HEK293 (cell line): Measurements from ENCODE around the gene ERBIN.

Experiments
- CTCF ChIA-PET: fragments of 350-600 bp; formaldehyde crosslinking; extraction: SDS; loops from one replicate; lab custom pipeline; 2021; ENCODE audit warnings: antibody characterized with exemption; lab: Yijun Ruan, JAX
- POLR2A ChIA-PET: fragments of 300-600 bp; formaldehyde crosslinking; extraction: SDS; loops from one replicate; lab custom pipeline; 2020; ENCODE audit warnings: antibody characterized with exemption, inconsistent platforms; lab: Yijun Ruan, JAX
- H3K27ac ChIP-seq: fragments of 200-500 bp; sonication (Bioruptor generic); 2 replicates; pipeline ENCODE4 v1.5.1; 2014; ENCODE audit warnings: low read depth, low read length, control low read depth, inconsistent platforms; ENCODE audit errors: extremely low read depth
- H3K36me3 ChIP-seq, 2 experiments: fragments of 200-500 bp in 1 of 2; sonication (Bioruptor generic) in 1 of 2; 1 replicate in 1 of 2; 2 replicates in 1 of 2; pipeline ENCODE4 v1.5.1; 2014 to 2017; ENCODE audit warnings: inconsistent platforms in 2 of 2, low read length in 2 of 2; ENCODE audit not compliant: control insufficient read depth in 2 of 2, insufficient read depth in 1 of 2
- H3K4me1 ChIP-seq: fragments of 200-500 bp; sonication (Bioruptor generic); 2 replicates; pipeline ENCODE4 v1.5.1; 2014; ENCODE audit warnings: mild to moderate bottlenecking, low read length, inconsistent platforms; ENCODE audit not compliant: control insufficient read depth, insufficient read depth
- H3K4me3 ChIP-seq: 2 replicates; pipeline ENCODE4 v1.5.1; 2011; ENCODE audit warnings: low read depth, mild to moderate bottlenecking, control low read depth, low read length, moderate library complexity
- H3K9me3 ChIP-seq: fragments of 200-500 bp; sonication (Bioruptor generic); 2 replicates; pipeline ENCODE4 v1.5.1; 2014; ENCODE audit warnings: low read depth, low read length, inconsistent platforms; ENCODE audit not compliant: control insufficient read depth, insufficient read depth
- BCL11B ChIP-seq: fragments of 450-650 bp; formaldehyde crosslinking; IDR thresholded peaks from 2 replicates; pipeline ENCODE4 v1.5.1; 2016; ENCODE audit warnings: low read depth, missing biosample characterization, missing genetic modification characterization
- BCL6B ChIP-seq: fragments of 450-650 bp; formaldehyde crosslinking; IDR thresholded peaks from 2 replicates; pipeline ENCODE4 v1.5.1; 2017; ENCODE audit warnings: missing biosample characterization, missing genetic modification characterization
- FEZF1 ChIP-seq: fragments of 450-650 bp; formaldehyde crosslinking; IDR thresholded peaks from 2 replicates; pipeline ENCODE4 v1.5.1; 2016; ENCODE audit warnings: missing biosample characterization, missing genetic modification characterization
- IKZF3 ChIP-seq: fragments of 450-650 bp; IDR thresholded peaks from 2 replicates; pipeline ENCODE4 v1.5.0; 2018; ENCODE audit warnings: missing biosample characterization, mild to moderate bottlenecking, missing genetic modification characterization, moderate library complexity
- KLF16 ChIP-seq: fragments of 450-650 bp; formaldehyde crosslinking; IDR thresholded peaks from 2 replicates; pipeline ENCODE4 v1.5.1; 2017; ENCODE audit warnings: missing biosample characterization, missing genetic modification characterization
- KLF17 ChIP-seq: fragments of 450-650 bp; formaldehyde crosslinking; IDR thresholded peaks from 2 replicates; pipeline ENCODE4 v1.5.1; 2016; ENCODE audit warnings: missing biosample characterization, missing genetic modification characterization
- OSR2 ChIP-seq: fragments of 450-650 bp; formaldehyde crosslinking; IDR thresholded peaks from 2 replicates; pipeline ENCODE4 v1.5.1; 2016; ENCODE audit warnings: missing biosample characterization, missing genetic modification characterization
- PRDM4 ChIP-seq: fragments of 450-650 bp; formaldehyde crosslinking; IDR thresholded peaks from 2 replicates; pipeline ENCODE4 v1.5.1; 2017; ENCODE audit warnings: missing biosample characterization, missing genetic modification characterization
- PRDM6 ChIP-seq: fragments of 450-650 bp; formaldehyde crosslinking; IDR thresholded peaks from 2 replicates; pipeline ENCODE4 v1.5.1; 2017; ENCODE audit warnings: missing biosample characterization, missing genetic modification characterization
- RBAK ChIP-seq: fragments of 450-650 bp; formaldehyde crosslinking; IDR thresholded peaks from 2 replicates; pipeline ENCODE4 v1.5.1; 2016; ENCODE audit warnings: missing biosample characterization, missing genetic modification characterization
- SETDB1 ChIP-seq: IDR thresholded peaks from one replicate; pipeline ENCODE4 v1.6.1; 2017; ENCODE audit warnings: mild to moderate bottlenecking, low read length, moderate library complexity, mixed read lengths; ENCODE audit not compliant: insufficient read length
- WT1 ChIP-seq: fragments of 450-650 bp; formaldehyde crosslinking; IDR thresholded peaks from 2 replicates; pipeline ENCODE4 v1.5.1; 2016; ENCODE audit warnings: missing biosample characterization, missing genetic modification characterization
- YY2 ChIP-seq: fragments of 450-650 bp; formaldehyde crosslinking; IDR thresholded peaks from 2 replicates; pipeline ENCODE4 v1.5.1; 2016; ENCODE audit warnings: missing biosample characterization, missing genetic modification characterization
- ZBTB49 ChIP-seq: fragments of 450-650 bp; formaldehyde crosslinking; IDR thresholded peaks from 2 replicates; pipeline ENCODE4 v1.5.1; 2016; ENCODE audit warnings: missing biosample characterization, missing genetic modification characterization, low read depth
- ZNF324 ChIP-seq: fragments of 450-650 bp; formaldehyde crosslinking; IDR thresholded peaks from 2 replicates; pipeline ENCODE4 v1.5.1; 2016; ENCODE audit warnings: missing biosample characterization, missing genetic modification characterization
- ZNF514 ChIP-seq: fragments of 450-650 bp; formaldehyde crosslinking; IDR thresholded peaks from 2 replicates; pipeline ENCODE4 v1.5.1; 2016; ENCODE audit warnings: missing biosample characterization, missing genetic modification characterization
- ZNF621 ChIP-seq: fragments of 450-650 bp; formaldehyde crosslinking; IDR thresholded peaks from 2 replicates; pipeline ENCODE4 v1.5.1; 2017; ENCODE audit warnings: missing biosample characterization, missing genetic modification characterization
- ZNF664 ChIP-seq: fragments of 450-650 bp; formaldehyde crosslinking; IDR thresholded peaks from 2 replicates; pipeline ENCODE4 v1.5.1; 2016; ENCODE audit warnings: missing biosample characterization, missing genetic modification characterization
- ZNF707 ChIP-seq: fragments of 450-650 bp; formaldehyde crosslinking; IDR thresholded peaks from 2 replicates; pipeline ENCODE4 v1.5.1; 2016; ENCODE audit warnings: missing biosample characterization, missing genetic modification characterization
- ZNF843 ChIP-seq: fragments of 450-650 bp; formaldehyde crosslinking; IDR thresholded peaks from 2 replicates; pipeline ENCODE4 v1.5.1; 2016; ENCODE audit warnings: missing biosample characterization, missing genetic modification characterization

The ERBIN gene

GRCh38 chr5:65969539-65970393 lies 43.4 kb downstream of the ERBIN start (continued):
- TF ChIP-seq ZBTB49 (no peak), RBAK (tag by site-specific recombination) (no peak), YY2 (no peak), PRDM6 (tag by site-specific recombination) (peak; percentile 74), ZNF843 (tag by site-specific recombination) (peak; percentile 44; the same call in 1 of the 2 replicates), WT1 (tag by site-specific recombination) (peak; percentile 21; the same call in 1 of the 2 replicates), ZNF707 (tag by site-specific recombination) (no peak), ZNF621 (tag by site-specific recombination) (no peak)

GRCh38 chr5:65970481-65971367 lies 44.3 kb downstream of the ERBIN start:
- H3K9me3 ChIP-seq: no peaks in the 10 kb centered on the region
- peaks cover 0 to 1% of the 10 kb centered on the region in 2 experiments; a peak in 1 of 3 replicates for H3K36me3 ChIP-seq
- H3K27ac ChIP-seq: no peak overlapping the region; the same call in 1 of the 2 replicates
- POLR2A ChIA-PET: no interaction called here
- TF ChIP-seq ZNF514 (tag by site-specific recombination) (no peak), PRDM6 (tag by site-specific recombination) (peak; percentile 11; the same call in 1 of the 2 replicates), BCL6B (peak; percentile 85), ZNF324 (tag by site-specific recombination) (no peak), BCL11B (tag by site-specific recombination) (no peak), KLF17 (tag by site-specific recombination) (no peak), IKZF3 (peak; percentile 46; the same call in 1 of the 2 replicates), ZNF664 (peak; percentile 46; the same call in 1 of the 2 replicates), KLF16 (tag by site-specific recombination) (no peak), FEZF1 (peak; percentile 78), OSR2 (tag by site-specific recombination) (peak; percentile 28; the same call in 1 of the 2 replicates), SETDB1 (no peak), PRDM4 (tag by site-specific recombination) (no peak)
- TF ChIP-seq, all 188 proteins: peak for 6
- Histone ChIP-seq H3K4me3 (no peak overlapping the region), H3K4me1 (peaks cover 18% of the 10 kb centered on the region)
- CTCF ChIA-PET: interaction anchor here (0.7 kb wide), 2 partner anchors 13 to 151 kb away, joined by 3 read pairs; no protein-coding TSS in a partner anchor
